GM23338 (cell line): ENCODE results near the gene ZFP90. TPM values are rescaled to one million over a fixed set of nuclear protein-coding genes. Genes with fewer than 3 reads are reported as not detected.
A peak's percentile ranks its signal among the peaks of the same experiment; 100 is the strongest.

Source experiments
- ATAC-seq: fragments of 200-7000 bp; cut with Tn5 transposase; 3 replicates; pipeline ENCODE4 v1.9.1; 2020
- DNase-seq: peaks from one replicate; pipeline ENCODE4 v3.0.0-alpha.2; 2015; ENCODE audit warnings: low spot score
- H2AFZ ChIP-seq: fragments of 200-600 bp; sonication (generic); 2 replicates; pipeline ENCODE4 v1.8.0; 2016; ENCODE audit warnings: antibody characterized with exemption, mild to moderate bottlenecking, moderate library complexity
- H3F3A ChIP-seq: fragments of 200-600 bp; sonication (generic); replicated peaks from 2 replicates; pipeline ENCODE4 v1.8.0; 2017; ENCODE audit warnings: antibody characterized with exemption, mixed run types, low read depth
- H3K27ac ChIP-seq: fragments of 200-600 bp; sonication (generic); 2 replicates; pipeline ENCODE4 v1.6.1; 2016; ENCODE audit warnings: low read depth
- H3K27me3 ChIP-seq: fragments of 200-600 bp; sonication (generic); 2 replicates; pipeline ENCODE4 v1.8.0; 2016; ENCODE audit warnings: mild to moderate bottlenecking, mixed run types, moderate library complexity; ENCODE audit not compliant: insufficient read depth
- H3K36me3 ChIP-seq: fragments of 200-600 bp; sonication (generic); 2 replicates; pipeline ENCODE4 v1.8.0; 2016; ENCODE audit warnings: mild to moderate bottlenecking; ENCODE audit not compliant: insufficient read depth
- H3K4me1 ChIP-seq: fragments of 200-600 bp; sonication (generic); 2 replicates; pipeline ENCODE4 v1.8.0; 2016; ENCODE audit warnings: mild to moderate bottlenecking, moderate library complexity; ENCODE audit not compliant: insufficient read depth
- H3K4me2 ChIP-seq: fragments of 200-600 bp; sonication (generic); 2 replicates; pipeline ENCODE4 v1.7.1; 2017; ENCODE audit warnings: mixed run types
- H3K4me3 ChIP-seq: fragments of 200-600 bp; sonication (generic); 2 replicates; pipeline ENCODE4 v1.6.1; 2016; ENCODE audit warnings: mixed run types
- H3K79me2 ChIP-seq: fragments of 200-600 bp; sonication (generic); replicated peaks from 2 replicates; pipeline ENCODE4 v1.8.0; 2017; ENCODE audit warnings: mild to moderate bottlenecking; ENCODE audit not compliant: insufficient read depth
- H3K9me2 ChIP-seq: fragments of 200-600 bp; sonication (generic); 2 replicates; pipeline ENCODE4 v1.8.0; 2017; ENCODE audit not compliant: insufficient read depth
- H4K20me1 ChIP-seq: fragments of 200-600 bp; sonication (generic); replicated peaks from 2 replicates; pipeline ENCODE4 v1.8.0; 2017; ENCODE audit warnings: mild to moderate bottlenecking; ENCODE audit not compliant: insufficient read depth
- H3K27ac Mint-ChIP-seq: 2 replicates; pipeline ENCODE4 v1.8.0; 2020; ENCODE audit warnings: inconsistent platforms, mild to moderate bottlenecking, moderate library complexity, mixed read lengths
- H3K27me3 Mint-ChIP-seq: 3 replicates; pipeline ENCODE4 v1.8.0; 2022; ENCODE audit warnings: low read depth, mild to moderate bottlenecking, moderate library complexity, mixed read lengths, inconsistent platforms; ENCODE audit not compliant: insufficient read depth, poor library complexity
- H3K36me3 Mint-ChIP-seq: 3 replicates; pipeline ENCODE4 v1.8.0; 2021; ENCODE audit warnings: low read depth, mild to moderate bottlenecking, inconsistent platforms, moderate library complexity, mixed read lengths
- H3K4me1 Mint-ChIP-seq: 3 replicates; pipeline ENCODE4 v1.8.0; 2020; ENCODE audit warnings: mild to moderate bottlenecking, inconsistent platforms, mixed read lengths
- H3K4me3 Mint-ChIP-seq: 3 replicates; pipeline ENCODE4 v1.8.0; 2021; ENCODE audit warnings: moderate library complexity, mild to moderate bottlenecking, inconsistent platforms, mixed read lengths
- H3K9me3 Mint-ChIP-seq: 3 replicates; pipeline ENCODE4 v1.8.0; 2020; ENCODE audit warnings: moderate library complexity, mild to moderate bottlenecking, inconsistent platforms, mixed read lengths
- CREB1 ChIP-seq: fragments of 250-450 bp; sonication (Bioruptor Pico); IDR thresholded peaks from 2 replicates; pipeline ENCODE4 v1.5.0; 2020; ENCODE audit warnings: low read depth, mild to moderate bottlenecking, moderate library complexity
- EZH2phosphoT487 ChIP-seq: fragments of 200-600 bp; sonication (generic); IDR thresholded peaks from one replicate; pipeline ENCODE4 v1.8.1; 2018; ENCODE audit warnings: antibody characterized with exemption; ENCODE audit not compliant: unreplicated experiment
- JUNB ChIP-seq: IDR thresholded peaks from one replicate; pipeline ENCODE4 v1.6.1; 2016; ENCODE audit warnings: antibody characterized with exemption; ENCODE audit not compliant: unreplicated experiment
- NANOG ChIP-seq: IDR thresholded peaks from 2 replicates; pipeline ENCODE4 v1.6.1; 2016; ENCODE audit warnings: antibody characterized with exemption, borderline replicate concordance
- POLR2AphosphoS5 ChIP-seq: IDR thresholded peaks from 2 replicates; pipeline ENCODE4 v1.6.1; 2016; ENCODE audit warnings: antibody characterized with exemption, low read depth
- ZNF331 ChIP-seq: fragments of 250-450 bp; sonication (Bioruptor Pico); IDR thresholded peaks from 2 replicates; pipeline ENCODE4 v1.5.0; 2020; ENCODE audit warnings: low read depth, mild to moderate bottlenecking, moderate library complexity
- polyA plus RNA-seq: library from polyadenylated mRNA; unstranded; fragments of >200 nt; fragmentation: Nextera tagmentation; extraction: Ambion mirVana; gene quantifications from 2 replicates; pipeline ENCODE4 v1.2.1, GENCODE V29; 2016
- total RNA-seq: library from RNA; depleted of rRNA; stranded (reverse); fragments of >200 nt; shearing (Covaris generic); gene quantifications from 2 replicates; pipeline ENCODE4 v1.2.3, GENCODE V29; 2014
- TF ChIP-seq, protein P1 (sequence below): IDR thresholded peaks from 2 replicates; pipeline ENCODE4 v1.6.1; 2016; ENCODE audit warnings: antibody characterized with exemption
- TF ChIP-seq, protein P2 (sequence below), 2 experiments: fragments of 200-600 bp in 1 of 2; sonication (generic) in 1 of 2; conservative IDR thresholded peaks; 2 replicates each; pipeline versions ENCODE4 v1.5.1 to v1.6.1; 2016 to 2017; ENCODE audit warnings: antibody characterized with exemption in 2 of 2, low read depth in 2 of 2, mild to moderate bottlenecking in 2 of 2, moderate library complexity in 1 of 2
- TF ChIP-seq, protein P3 (sequence below): IDR thresholded peaks from one replicate; pipeline ENCODE4 v1.6.1; 2018; ENCODE audit warnings: antibody characterized with exemption; ENCODE audit not compliant: unreplicated experiment
- TF ChIP-seq, protein P4 (sequence below): fragments of 250-450 bp; sonication (Bioruptor Pico); IDR thresholded peaks from 2 replicates; pipeline ENCODE4 v1.5.0; 2020; ENCODE audit warnings: mild to moderate bottlenecking, moderate library complexity

The ZFP90 gene
- total and polyA plus RNA-seq, 2 experiments from 2014 or later = 12.8 to 14.6 TPM

DNA sequence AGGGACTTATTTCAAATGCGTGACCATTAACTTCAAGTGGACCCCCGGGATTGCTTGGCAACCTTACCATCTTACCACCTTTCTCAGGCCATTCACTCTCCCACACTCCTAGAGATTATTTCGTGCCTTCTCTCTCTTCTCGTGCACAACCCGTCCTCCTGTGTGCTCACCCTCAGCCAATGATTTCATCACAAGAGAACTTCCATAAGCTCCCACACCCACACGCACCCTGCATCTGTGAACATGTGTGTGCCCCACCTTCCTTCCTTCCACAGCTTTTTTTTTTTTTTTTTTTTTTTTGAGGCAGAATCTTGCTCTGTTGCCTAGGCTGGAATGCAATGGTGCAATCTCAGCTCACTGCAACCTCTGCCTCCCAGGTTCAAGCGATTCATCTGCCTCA lies 78.6 kb downstream of the ZFP90 start:
- no peak for ATAC-seq
- TF ChIP-seq CREB1 (CRISPR knock-in tag) = no peak
- TF ChIP-seq NANOG = no peak
- no peak for TF ChIP-seq POLR2AphosphoS5
- TF ChIP-seq, protein P1, sequence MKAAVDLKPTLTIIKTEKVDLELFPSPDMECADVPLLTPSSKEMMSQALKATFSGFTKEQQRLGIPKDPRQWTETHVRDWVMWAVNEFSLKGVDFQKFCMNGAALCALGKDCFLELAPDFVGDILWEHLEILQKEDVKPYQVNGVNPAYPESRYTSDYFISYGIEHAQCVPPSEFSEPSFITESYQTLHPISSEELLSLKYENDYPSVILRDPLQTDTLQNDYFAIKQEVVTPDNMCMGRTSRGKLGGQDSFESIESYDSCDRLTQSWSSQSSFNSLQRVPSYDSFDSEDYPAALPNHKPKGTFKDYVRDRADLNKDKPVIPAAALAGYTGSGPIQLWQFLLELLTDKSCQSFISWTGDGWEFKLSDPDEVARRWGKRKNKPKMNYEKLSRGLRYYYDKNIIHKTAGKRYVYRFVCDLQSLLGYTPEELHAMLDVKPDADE = no peak
- TF ChIP-seq JUNB = no peak
- TF ChIP-seq, protein P2, sequence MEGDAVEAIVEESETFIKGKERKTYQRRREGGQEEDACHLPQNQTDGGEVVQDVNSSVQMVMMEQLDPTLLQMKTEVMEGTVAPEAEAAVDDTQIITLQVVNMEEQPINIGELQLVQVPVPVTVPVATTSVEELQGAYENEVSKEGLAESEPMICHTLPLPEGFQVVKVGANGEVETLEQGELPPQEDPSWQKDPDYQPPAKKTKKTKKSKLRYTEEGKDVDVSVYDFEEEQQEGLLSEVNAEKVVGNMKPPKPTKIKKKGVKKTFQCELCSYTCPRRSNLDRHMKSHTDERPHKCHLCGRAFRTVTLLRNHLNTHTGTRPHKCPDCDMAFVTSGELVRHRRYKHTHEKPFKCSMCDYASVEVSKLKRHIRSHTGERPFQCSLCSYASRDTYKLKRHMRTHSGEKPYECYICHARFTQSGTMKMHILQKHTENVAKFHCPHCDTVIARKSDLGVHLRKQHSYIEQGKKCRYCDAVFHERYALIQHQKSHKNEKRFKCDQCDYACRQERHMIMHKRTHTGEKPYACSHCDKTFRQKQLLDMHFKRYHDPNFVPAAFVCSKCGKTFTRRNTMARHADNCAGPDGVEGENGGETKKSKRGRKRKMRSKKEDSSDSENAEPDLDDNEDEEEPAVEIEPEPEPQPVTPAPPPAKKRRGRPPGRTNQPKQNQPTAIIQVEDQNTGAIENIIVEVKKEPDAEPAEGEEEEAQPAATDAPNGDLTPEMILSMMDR (conservative IDR thresholded peaks at IDR 0.05; ENCODE audit: low read depth in 2 of 2) = no peak
- TF ChIP-seq, protein P3, sequence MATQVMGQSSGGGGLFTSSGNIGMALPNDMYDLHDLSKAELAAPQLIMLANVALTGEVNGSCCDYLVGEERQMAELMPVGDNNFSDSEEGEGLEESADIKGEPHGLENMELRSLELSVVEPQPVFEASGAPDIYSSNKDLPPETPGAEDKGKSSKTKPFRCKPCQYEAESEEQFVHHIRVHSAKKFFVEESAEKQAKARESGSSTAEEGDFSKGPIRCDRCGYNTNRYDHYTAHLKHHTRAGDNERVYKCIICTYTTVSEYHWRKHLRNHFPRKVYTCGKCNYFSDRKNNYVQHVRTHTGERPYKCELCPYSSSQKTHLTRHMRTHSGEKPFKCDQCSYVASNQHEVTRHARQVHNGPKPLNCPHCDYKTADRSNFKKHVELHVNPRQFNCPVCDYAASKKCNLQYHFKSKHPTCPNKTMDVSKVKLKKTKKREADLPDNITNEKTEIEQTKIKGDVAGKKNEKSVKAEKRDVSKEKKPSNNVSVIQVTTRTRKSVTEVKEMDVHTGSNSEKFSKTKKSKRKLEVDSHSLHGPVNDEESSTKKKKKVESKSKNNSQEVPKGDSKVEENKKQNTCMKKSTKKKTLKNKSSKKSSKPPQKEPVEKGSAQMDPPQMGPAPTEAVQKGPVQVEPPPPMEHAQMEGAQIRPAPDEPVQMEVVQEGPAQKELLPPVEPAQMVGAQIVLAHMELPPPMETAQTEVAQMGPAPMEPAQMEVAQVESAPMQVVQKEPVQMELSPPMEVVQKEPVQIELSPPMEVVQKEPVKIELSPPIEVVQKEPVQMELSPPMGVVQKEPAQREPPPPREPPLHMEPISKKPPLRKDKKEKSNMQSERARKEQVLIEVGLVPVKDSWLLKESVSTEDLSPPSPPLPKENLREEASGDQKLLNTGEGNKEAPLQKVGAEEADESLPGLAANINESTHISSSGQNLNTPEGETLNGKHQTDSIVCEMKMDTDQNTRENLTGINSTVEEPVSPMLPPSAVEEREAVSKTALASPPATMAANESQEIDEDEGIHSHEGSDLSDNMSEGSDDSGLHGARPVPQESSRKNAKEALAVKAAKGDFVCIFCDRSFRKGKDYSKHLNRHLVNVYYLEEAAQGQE = no peak
- TF ChIP-seq, protein P4, sequence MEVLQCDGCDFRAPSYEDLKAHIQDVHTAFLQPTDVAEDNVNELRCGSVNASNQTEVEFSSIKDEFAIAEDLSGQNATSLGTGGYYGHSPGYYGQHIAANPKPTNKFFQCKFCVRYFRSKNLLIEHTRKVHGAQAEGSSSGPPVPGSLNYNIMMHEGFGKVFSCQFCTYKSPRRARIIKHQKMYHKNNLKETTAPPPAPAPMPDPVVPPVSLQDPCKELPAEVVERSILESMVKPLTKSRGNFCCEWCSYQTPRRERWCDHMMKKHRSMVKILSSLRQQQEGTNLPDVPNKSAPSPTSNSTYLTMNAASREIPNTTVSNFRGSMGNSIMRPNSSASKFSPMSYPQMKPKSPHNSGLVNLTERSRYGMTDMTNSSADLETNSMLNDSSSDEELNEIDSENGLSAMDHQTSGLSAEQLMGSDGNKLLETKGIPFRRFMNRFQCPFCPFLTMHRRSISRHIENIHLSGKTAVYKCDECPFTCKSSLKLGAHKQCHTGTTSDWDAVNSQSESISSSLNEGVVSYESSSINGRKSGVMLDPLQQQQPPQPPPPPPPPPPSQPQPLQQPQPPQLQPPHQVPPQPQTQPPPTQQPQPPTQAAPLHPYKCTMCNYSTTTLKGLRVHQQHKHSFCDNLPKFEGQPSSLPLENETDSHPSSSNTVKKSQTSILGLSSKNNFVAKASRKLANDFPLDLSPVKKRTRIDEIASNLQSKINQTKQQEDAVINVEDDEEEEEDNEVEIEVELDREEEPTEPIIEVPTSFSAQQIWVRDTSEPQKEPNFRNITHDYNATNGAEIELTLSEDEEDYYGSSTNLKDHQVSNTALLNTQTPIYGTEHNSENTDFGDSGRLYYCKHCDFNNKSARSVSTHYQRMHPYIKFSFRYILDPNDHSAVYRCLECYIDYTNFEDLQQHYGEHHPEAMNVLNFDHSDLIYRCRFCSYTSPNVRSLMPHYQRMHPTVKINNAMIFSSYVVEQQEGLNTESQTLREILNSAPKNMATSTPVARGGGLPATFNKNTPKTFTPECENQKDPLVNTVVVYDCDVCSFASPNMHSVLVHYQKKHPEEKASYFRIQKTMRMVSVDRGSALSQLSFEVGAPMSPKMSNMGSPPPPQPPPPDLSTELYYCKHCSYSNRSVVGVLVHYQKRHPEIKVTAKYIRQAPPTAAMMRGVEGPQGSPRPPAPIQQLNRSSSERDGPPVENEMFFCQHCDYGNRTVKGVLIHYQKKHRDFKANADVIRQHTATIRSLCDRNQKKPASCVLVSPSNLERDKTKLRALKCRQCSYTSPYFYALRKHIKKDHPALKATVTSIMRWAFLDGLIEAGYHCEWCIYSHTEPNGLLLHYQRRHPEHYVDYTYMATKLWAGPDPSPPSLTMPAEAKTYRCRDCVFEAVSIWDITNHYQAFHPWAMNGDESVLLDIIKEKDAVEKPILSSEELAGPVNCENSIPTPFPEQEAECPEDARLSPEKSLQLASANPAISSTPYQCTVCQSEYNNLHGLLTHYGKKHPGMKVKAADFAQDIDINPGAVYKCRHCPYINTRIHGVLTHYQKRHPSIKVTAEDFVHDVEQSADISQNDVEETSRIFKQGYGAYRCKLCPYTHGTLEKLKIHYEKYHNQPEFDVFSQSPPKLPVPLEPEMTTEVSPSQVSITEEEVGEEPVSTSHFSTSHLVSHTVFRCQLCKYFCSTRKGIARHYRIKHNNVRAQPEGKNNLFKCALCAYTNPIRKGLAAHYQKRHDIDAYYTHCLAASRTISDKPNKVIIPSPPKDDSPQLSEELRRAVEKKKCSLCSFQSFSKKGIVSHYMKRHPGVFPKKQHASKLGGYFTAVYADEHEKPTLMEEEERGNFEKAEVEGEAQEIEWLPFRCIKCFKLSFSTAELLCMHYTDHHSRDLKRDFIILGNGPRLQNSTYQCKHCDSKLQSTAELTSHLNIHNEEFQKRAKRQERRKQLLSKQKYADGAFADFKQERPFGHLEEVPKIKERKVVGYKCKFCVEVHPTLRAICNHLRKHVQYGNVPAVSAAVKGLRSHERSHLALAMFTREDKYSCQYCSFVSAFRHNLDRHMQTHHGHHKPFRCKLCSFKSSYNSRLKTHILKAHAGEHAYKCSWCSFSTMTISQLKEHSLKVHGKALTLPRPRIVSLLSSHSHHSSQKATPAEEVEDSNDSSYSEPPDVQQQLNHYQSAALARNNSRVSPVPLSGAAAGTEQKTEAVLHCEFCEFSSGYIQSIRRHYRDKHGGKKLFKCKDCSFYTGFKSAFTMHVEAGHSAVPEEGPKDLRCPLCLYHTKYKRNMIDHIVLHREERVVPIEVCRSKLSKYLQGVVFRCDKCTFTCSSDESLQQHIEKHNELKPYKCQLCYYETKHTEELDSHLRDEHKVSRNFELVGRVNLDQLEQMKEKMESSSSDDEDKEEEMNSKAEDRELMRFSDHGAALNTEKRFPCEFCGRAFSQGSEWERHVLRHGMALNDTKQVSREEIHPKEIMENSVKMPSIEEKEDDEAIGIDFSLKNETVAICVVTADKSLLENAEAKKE (CRISPR knock-in tag) = no peak
- TF ChIP-seq EZH2phosphoT487 = no peak
- no peak for TF ChIP-seq ZNF331 (CRISPR knock-in tag)

More for the DNA sequence above, 78.6 kb downstream of the ZFP90 start:
- Mint-ChIP-seq H3K4me3 (no peak overlapping the region), H3K27ac (no peak overlapping the region), H3K27me3 (peaks cover 4% of the 10 kb centered on the region), H3K9me3 (peaks cover 17% of the 10 kb centered on the region), H3K4me1 (no peaks in the 10 kb centered on the region), H3K36me3 (peaks cover 3% of the 10 kb centered on the region; the same call in 1 of the 3 replicates)
- no peak for DNase-seq
- H3K27ac ChIP-seq = no peak overlapping the region
- 0 out of 2 replicates have a peak overlapping the region, but pooled peaks have one; percentile 18 for H2AFZ ChIP-seq
- no peaks in the 10 kb centered on the region for H3K79me2 ChIP-seq
- H3K4me1 ChIP-seq = no peaks in the 10 kb centered on the region
- H3K9me2 ChIP-seq = no peaks in the 10 kb centered on the region
- no peak overlapping the region for H3K4me3 ChIP-seq
- H3K4me2 ChIP-seq = no peak overlapping the region
- no peaks in the 10 kb centered on the region for H4K20me1 ChIP-seq
- H3F3A ChIP-seq = no peaks in the 10 kb centered on the region
- H3K27me3 ChIP-seq = no peaks in the 10 kb centered on the region
- H3K36me3 ChIP-seq = no peaks in the 10 kb centered on the region
